Daoy (cell line): Measurements from ENCODE around the gene ACSF3. TPM values are rescaled to one million over a fixed set of nuclear protein-coding genes. Genes with fewer than 3 reads are reported as not detected.

Experiments used
- DNase-seq: peaks from one replicate; pipeline ENCODE4 v3.0.0-alpha.2; 2015; ENCODE audit warnings: low read depth
- total RNA-seq: library from RNA; depleted of rRNA; stranded (reverse); fragments of >200 nt; shearing (Covaris generic); gene quantifications from 2 replicates; pipeline ENCODE4 v1.2.3, GENCODE V29; 2014

ACSF3 gene
- total RNA-seq, 1 experiment from 2014 or later: 13.4 TPM

- no peak for DNase-seq
These were observed 1.2 kb downstream of the ACSF3 start for GRCh38 chr16:89094880-89095258.

GRCh38 chr16:89095491-89095951 is 1.9 kb downstream of the ACSF3 start:
- DNase-seq: no peak

GRCh38 chr16:89096042-89096717 is 2.5 kb downstream of the ACSF3 start:
- no peak for DNase-seq

GRCh38 chr16:89096768-89097391 is 3.2 kb downstream of the ACSF3 start:
- no peak for DNase-seq

- DNase-seq: no peak
These were observed 3.7 kb downstream of the ACSF3 start for GRCh38 chr16:89097392-89097772.

- DNase-seq: no peak
These were observed 5.2 kb downstream of the ACSF3 start for GRCh38 chr16:89098767-89099430.

GRCh38 chr16:89099905-89100304 is 6.3 kb downstream of the ACSF3 start:
- no peak for DNase-seq

- no peak for DNase-seq
These were observed 7.1 kb downstream of the ACSF3 start for GRCh38 chr16:89100601-89101302.

GRCh38 chr16:89101303-89102040 is 7.8 kb downstream of the ACSF3 start:
- no peak for DNase-seq

GRCh38 chr16:89102041-89102471 is 8.4 kb downstream of the ACSF3 start:
- DNase-seq: no peak

- no peak for DNase-seq
These were observed 8.9 kb downstream of the ACSF3 start for GRCh38 chr16:89102481-89103073.

GRCh38 chr16:89103156-89103555 is 9.5 kb downstream of the ACSF3 start:
- no peak for DNase-seq

- DNase-seq: no peak
These were observed 10.1 kb downstream of the ACSF3 start for GRCh38 chr16:89103781-89104180.

- DNase-seq: no peak
These were observed 10.7 kb downstream of the ACSF3 start for GRCh38 chr16:89104303-89104702.

GRCh38 chr16:89104930-89105571 is 11.4 kb downstream of the ACSF3 start:
- DNase-seq: no peak

- no peak for DNase-seq
These were observed 12.0 kb downstream of the ACSF3 start for GRCh38 chr16:89105599-89106151.

GRCh38 chr16:89106533-89107202 is 13.0 kb downstream of the ACSF3 start:
- DNase-seq: no peak

GRCh38 chr16:89107203-89107582 is 13.5 kb downstream of the ACSF3 start:
- DNase-seq: no peak

- no peak for DNase-seq
These were observed 14.8 kb downstream of the ACSF3 start for GRCh38 chr16:89108416-89108815.

- no peak for DNase-seq
These were observed 17.0 kb downstream of the ACSF3 start for GRCh38 chr16:89110641-89111040.
